ENCODE data around the gene HOXB6. TPM values are rescaled to one million over a fixed set of nuclear protein-coding genes. Genes with fewer than 3 reads are reported as not detected.

Gene HOXB6
- total RNA-seq, 1 experiment from 2014 or later, result 196 TPM

- H3K4me3 ChIP-seq (ENCODE audit: low read depth in 2 of 2, low read length in 2 of 2), result peak overlapping the region; percentile 8 to 17; a peak in 2 of 4 replicates
- H3K27me3 ChIP-seq (ENCODE audit: control insufficient read depth, insufficient read depth, low read length), result no peaks in the 10 kb centered on the region
- H3K27ac ChIP-seq (ENCODE audit: low read length), result peak overlapping the region; percentile 97
- BruUV-seq (replicated peaks), result no TSS peak
- TF ChIP-seq SIN3A (IDR thresholded peaks at IDR 0.05; ENCODE audit: borderline replicate concordance, insufficient read depth, low read depth, low read length) (no peak), TCF7L2 (IDR thresholded peaks at IDR 0.05; ENCODE audit: low read depth, low read length) (no peak), POLR2AphosphoS5 (IDR thresholded peaks at IDR 0.05; ENCODE audit: low read depth, low read length) (peak; percentile 54; the same call in 1 of the 2 replicates), REST (IDR thresholded peaks at IDR 0.05; ENCODE audit: insufficient read depth in 1 of 2, low read depth in 2 of 2, low read length in 1 of 2) (no peak), CTCF (IDR thresholded peaks at IDR 0.05) (peak; percentile 69; the same call in 1 of the 2 replicates)
- ATAC-seq (no peak), DNase-seq (ENCODE audit: low read depth, low spot score) (no peak)
- in situ Hi-C loops (cut with HindIII; ENCODE audit: low pct_unique_long_range_greater_than_20kb, low sequenced_read_pairs) (loop anchor here (5.0 kb wide), 1 partner anchor 58 kb away; the partner anchor contains the start of gene HOXB8), intact Hi-C loops (cut with micrococcal nuclease; ENCODE audit: unreplicated experiment) (no loop called here)
- ChIA-PET CTCF (interaction anchor here (1.0 kb wide), 1 partner anchor 11 kb away, joined by 3 read pairs; no protein-coding TSS in a partner anchor), POLR2A (interaction anchor here (0.5 kb wide), 1 partner anchor 367 kb away, joined by 4 read pairs; no protein-coding TSS in a partner anchor)
- H3K36me3 ChIP-seq (ENCODE audit: control insufficient read depth, insufficient read depth, low read length), result no peaks in the 10 kb centered on the region
- peaks cover 82% of the 10 kb centered on the region for H3K4me1 ChIP-seq (ENCODE audit: control insufficient read depth, insufficient read depth, low read length)
- H3K9me3 ChIP-seq (ENCODE audit: control insufficient read depth, insufficient read depth, low read depth, low read length), result no peaks in the 10 kb centered on the region
Measured at GRCh38 chr17:48559122-48559839, 45.5 kb downstream of the HOXB6 start.

GRCh38 chr17:48558831-48559121 is 46.0 kb downstream of the HOXB6 start:
- BruUV-seq (replicated peaks), result no TSS peak
- ChIA-PET CTCF (no interaction called here), POLR2A (no interaction called here)
- intact Hi-C loops (cut with micrococcal nuclease; ENCODE audit: unreplicated experiment) (no loop called here), in situ Hi-C loops (cut with HindIII; ENCODE audit: low pct_unique_long_range_greater_than_20kb, low sequenced_read_pairs) (loop anchor here (5.0 kb wide), 1 partner anchor 59 kb away; the partner anchor contains the start of gene HOXB8)
- Histone ChIP-seq H3K9me3 (ENCODE audit: control insufficient read depth, insufficient read depth, low read depth, low read length) (no peaks in the 10 kb centered on the region), H3K27ac (ENCODE audit: low read length) (peak overlapping the region; percentile 97), H3K36me3 (ENCODE audit: control insufficient read depth, insufficient read depth, low read length) (peaks cover 1% of the 10 kb centered on the region; the same call in 1 of the 2 replicates), H3K4me3 (ENCODE audit: low read depth in 2 of 2, low read length in 2 of 2) (peak overlapping the region; percentile 8 to 14; a peak in 2 of 4 replicates), H3K27me3 (ENCODE audit: control insufficient read depth, insufficient read depth, low read length) (no peaks in the 10 kb centered on the region), H3K4me1 (ENCODE audit: control insufficient read depth, insufficient read depth, low read length) (peaks cover 84% of the 10 kb centered on the region)
- no peak for ATAC-seq
- no peak for TF ChIP-seq REST (IDR thresholded peaks at IDR 0.05; ENCODE audit: insufficient read depth in 1 of 2, low read depth in 2 of 2, low read length in 1 of 2)
- TF ChIP-seq POLR2AphosphoS5 (IDR thresholded peaks at IDR 0.05; ENCODE audit: low read depth, low read length), result no peak
- TF ChIP-seq SIN3A (IDR thresholded peaks at IDR 0.05; ENCODE audit: borderline replicate concordance, insufficient read depth, low read depth, low read length), result no peak
- TF ChIP-seq CTCF (IDR thresholded peaks at IDR 0.05), result no peak
- TF ChIP-seq TCF7L2 (IDR thresholded peaks at IDR 0.05; ENCODE audit: low read depth, low read length), result no peak
- no peak for DNase-seq (ENCODE audit: low read depth, low spot score)
